GM18951 (cell line): ENCODE results near the gene MIER2.
"Not testable (repeated sequence)": the region's sequence is repeated elsewhere in the genome, so short reads cannot be mapped to it uniquely, and the experiment has no call there.

Experiments used
- POLR2A ChIP-seq: IDR thresholded peaks from 4 replicates; pipeline ENCODE4 v1.6.1; 2011; ENCODE audit warnings: mild to moderate bottlenecking; ENCODE audit not compliant: insufficient read length, insufficient read depth; ENCODE audit errors: extremely low read depth
- in situ Hi-C: fragments of 300-500 bp; cut with MboI; formaldehyde crosslinking; loops from one replicate; pipeline ENCODE4 v1.12.0; 2022; ENCODE audit warnings: low sequenced_read_pairs, mixed read lengths, inconsistent platforms; ENCODE audit not compliant: unreplicated experiment

Gene MIER2

GRCh38 chr19:344625-345319, at the start of gene MIER2:
TSS of gene MIER2 (minus strand) at chr19:344796. CDS start at chr19:344782, 14 bp downstream.
- TF ChIP-seq POLR2A, result peak; percentile 55
- in situ Hi-C loops, result no loop called here

- in situ Hi-C loops, result not testable (repeated sequence)
These were observed 49.0 kb upstream of the MIER2 start for GRCh38 chr19:393560-393959.

GRCh38 chr19:392375-392970, 47.9 kb upstream of the MIER2 start:
- TF ChIP-seq POLR2A, result no peak
- in situ Hi-C loops, result no loop called here

GRCh38 chr19:391726-392374, 47.3 kb upstream of the MIER2 start:
- in situ Hi-C loops, result no loop called here

GRCh38 chr19:391207-391557, 46.6 kb upstream of the MIER2 start:
- TF ChIP-seq POLR2A, result no peak
- in situ Hi-C loops, result no loop called here

More at GRCh38 chr19:391726-392374, 47.3 kb upstream of the MIER2 start:
- TF ChIP-seq POLR2A, result no peak

- in situ Hi-C loops, result no loop called here
- no peak for TF ChIP-seq POLR2A
These were observed 46.0 kb upstream of the MIER2 start for GRCh38 chr19:390386-391206.

GRCh38 chr19:389935-390289, 45.3 kb upstream of the MIER2 start:
- no peak for TF ChIP-seq POLR2A
- in situ Hi-C loops, result no loop called here

- no peak for TF ChIP-seq POLR2A
- in situ Hi-C loops, result no loop called here
These were observed 44.8 kb upstream of the MIER2 start for GRCh38 chr19:389255-389934.

GRCh38 chr19:388691-389090, 44.1 kb upstream of the MIER2 start:
- TF ChIP-seq POLR2A, result no peak
- in situ Hi-C loops, result no loop called here

- no peak for TF ChIP-seq POLR2A
- in situ Hi-C loops, result no loop called here
These were observed 43.2 kb upstream of the MIER2 start for GRCh38 chr19:387777-388176.

GRCh38 chr19:386632-387301, 42.2 kb upstream of the MIER2 start:
- in situ Hi-C loops, result not testable (repeated sequence)

- in situ Hi-C loops, result not testable (repeated sequence)
These were observed 41.6 kb upstream of the MIER2 start for GRCh38 chr19:386189-386588.

GRCh38 chr19:384799-385169, 40.2 kb upstream of the MIER2 start:
- in situ Hi-C loops, result no loop called here
- TF ChIP-seq POLR2A, result no peak
